Esophagus squamous epithelium (tissue), 4 donors: ENCODE data around the gene ZNF142.

Source experiments
- CTCF ChIP-seq, 6 experiments: fragments of 450-650 bp in 4 of 6; fragments of 200-600 bp in 2 of 6; sonication (generic) in 2 of 6; IDR thresholded peaks; one replicate each; pipeline ENCODE4 v1.5.1; 2016 to 2019; ENCODE audit warnings: antibody characterized with exemption in 6 of 6, mild to moderate bottlenecking in 4 of 6, moderate library complexity in 4 of 6
- POLR2A ChIP-seq, 4 donors: fragments of 450-650 bp; IDR thresholded peaks; one replicate each; pipeline ENCODE4 v1.6.1; 2017; ENCODE audit warnings: antibody characterized with exemption in 4 of 4, mild to moderate bottlenecking in 4 of 4, moderate library complexity in 3 of 4

DNA sequence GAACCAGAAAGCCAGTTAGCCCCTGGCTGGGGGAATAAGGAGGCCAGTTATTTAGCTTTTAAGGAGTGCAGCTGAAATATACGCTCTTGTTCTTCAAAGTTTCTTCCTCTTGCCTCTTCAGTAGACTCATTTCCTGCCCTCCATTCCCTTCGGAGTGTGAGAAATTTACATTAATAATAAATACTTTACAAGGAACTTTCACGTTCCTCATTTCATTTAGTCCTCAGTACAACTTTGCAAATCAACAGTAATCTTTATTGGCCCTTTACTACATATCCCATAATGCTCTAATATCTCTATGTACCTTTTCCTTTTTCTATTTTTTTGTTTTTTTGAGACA lies 36.1 kb downstream of the ZNF142 start:
- TF ChIP-seq POLR2A (IDR thresholded peaks at IDR 0.05) (no peak), CTCF (IDR thresholded peaks at IDR 0.05) (no peak)
